ENCODE measurements around the gene ANXA2R.

- TF ChIP-seq, protein P1, sequence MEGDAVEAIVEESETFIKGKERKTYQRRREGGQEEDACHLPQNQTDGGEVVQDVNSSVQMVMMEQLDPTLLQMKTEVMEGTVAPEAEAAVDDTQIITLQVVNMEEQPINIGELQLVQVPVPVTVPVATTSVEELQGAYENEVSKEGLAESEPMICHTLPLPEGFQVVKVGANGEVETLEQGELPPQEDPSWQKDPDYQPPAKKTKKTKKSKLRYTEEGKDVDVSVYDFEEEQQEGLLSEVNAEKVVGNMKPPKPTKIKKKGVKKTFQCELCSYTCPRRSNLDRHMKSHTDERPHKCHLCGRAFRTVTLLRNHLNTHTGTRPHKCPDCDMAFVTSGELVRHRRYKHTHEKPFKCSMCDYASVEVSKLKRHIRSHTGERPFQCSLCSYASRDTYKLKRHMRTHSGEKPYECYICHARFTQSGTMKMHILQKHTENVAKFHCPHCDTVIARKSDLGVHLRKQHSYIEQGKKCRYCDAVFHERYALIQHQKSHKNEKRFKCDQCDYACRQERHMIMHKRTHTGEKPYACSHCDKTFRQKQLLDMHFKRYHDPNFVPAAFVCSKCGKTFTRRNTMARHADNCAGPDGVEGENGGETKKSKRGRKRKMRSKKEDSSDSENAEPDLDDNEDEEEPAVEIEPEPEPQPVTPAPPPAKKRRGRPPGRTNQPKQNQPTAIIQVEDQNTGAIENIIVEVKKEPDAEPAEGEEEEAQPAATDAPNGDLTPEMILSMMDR (conservative IDR thresholded peaks at IDR 0.05 in 1 of 2, IDR thresholded peaks at IDR 0.05 in 1 of 2; ENCODE audit: low read depth in 1 of 2, low read length in 2 of 2): no peak
- TF ChIP-seq EZH2 (IDR thresholded peaks at IDR 0.05; ENCODE audit: low read length, missing control alignments): no peak
Observed at GRCh38 chr5:43038496-43038989, 1.6 kb downstream of the ANXA2R start.
